Activated T-cell treated with anti-CD3 and anti-CD28 coated beads for 24 hours (primary cell): ENCODE measurements around the gene EZH1.
"Not testable (repeated sequence)": the region's sequence is repeated elsewhere in the genome, so short reads cannot be mapped to it uniquely, and the experiment has no call there.

Experiments used
- DNase-seq: peaks from one replicate; pipeline ENCODE4 v3.0.0-alpha.2; 2020; ENCODE audit warnings: low read depth

Gene EZH1

DNA sequence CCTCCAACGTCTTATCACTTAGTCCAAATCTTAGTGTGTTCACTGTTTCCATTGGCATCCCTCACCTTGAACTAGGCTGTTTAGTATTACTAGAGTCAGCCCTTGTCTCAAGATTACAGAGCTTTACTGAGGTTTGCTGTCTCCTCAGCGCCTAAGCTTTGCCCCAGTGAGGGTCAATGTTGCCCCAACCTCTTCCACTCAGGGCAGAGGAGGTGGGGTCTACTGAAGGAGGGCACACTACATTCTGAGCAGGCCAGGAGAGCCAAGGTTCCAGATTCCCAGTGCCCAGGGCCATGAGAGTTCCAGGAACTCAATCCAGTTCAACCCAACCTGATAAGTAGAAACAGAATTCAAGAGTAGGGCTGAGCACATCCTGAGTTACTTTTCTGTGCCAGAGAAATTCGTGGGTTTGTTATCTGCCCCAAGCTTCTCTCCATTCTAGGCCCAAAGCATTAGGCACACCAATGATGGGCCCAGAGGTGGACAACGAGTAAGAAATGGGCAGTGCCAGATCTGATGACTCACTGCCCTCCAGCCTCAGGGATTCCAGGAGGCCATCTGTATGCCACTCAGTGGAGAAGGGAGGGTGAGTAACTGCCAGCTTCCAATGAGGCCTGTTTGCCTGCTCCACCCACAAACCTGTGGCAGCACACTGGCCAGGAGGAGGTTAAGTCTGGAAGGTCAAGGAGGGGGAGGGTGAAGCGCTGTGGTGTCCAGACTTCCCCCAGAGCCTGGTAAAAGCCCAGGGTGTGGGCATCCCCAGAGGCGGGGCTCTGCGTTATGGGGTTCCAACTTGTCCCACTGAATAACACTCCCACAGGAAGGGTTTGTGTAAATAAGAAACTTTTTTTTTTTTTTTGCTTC lies 77.5 kb downstream of the EZH1 start:
- no peak for DNase-seq

DNA sequence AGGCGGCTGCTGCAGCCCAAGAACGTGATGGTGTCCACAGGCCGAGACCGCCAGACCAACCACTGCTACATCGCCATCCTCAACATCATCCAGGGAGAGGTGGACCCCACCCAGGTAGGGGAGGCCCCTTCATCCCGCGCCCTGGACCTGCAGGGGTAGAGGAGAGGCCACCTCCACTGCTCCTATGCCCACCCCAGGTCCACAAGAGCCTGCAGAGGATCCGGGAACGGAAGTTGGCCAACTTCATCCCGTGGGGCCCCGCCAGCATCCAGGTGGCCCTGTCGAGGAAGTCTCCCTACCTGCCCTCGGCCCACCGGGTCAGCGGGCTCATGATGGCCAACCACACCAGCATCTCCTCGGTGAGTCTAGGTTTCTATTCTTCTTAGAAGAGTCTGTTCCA lies 78.7 kb downstream of the EZH1 start:
- not testable (repeated sequence) for DNase-seq

DNA sequence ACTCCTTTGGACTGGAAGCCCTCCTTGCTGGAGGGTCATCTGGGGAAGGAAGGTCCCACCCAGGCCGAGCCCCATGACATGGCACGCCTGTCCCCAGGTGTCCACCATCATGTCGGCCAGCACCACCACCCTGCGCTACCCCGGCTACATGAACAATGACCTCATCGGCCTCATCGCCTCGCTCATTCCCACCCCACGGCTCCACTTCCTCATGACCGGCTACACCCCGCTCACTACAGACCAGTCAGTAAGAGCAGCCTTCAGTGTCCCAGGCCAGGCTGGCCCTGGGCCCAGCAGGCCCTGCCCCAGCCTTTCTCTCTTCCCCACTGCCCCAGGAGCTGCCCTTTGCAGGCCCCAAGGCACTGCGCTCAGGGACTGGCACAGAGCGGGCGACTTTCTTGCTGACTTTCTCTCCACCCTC lies 79.2 kb downstream of the EZH1 start:
- no peak for DNase-seq

DNA sequence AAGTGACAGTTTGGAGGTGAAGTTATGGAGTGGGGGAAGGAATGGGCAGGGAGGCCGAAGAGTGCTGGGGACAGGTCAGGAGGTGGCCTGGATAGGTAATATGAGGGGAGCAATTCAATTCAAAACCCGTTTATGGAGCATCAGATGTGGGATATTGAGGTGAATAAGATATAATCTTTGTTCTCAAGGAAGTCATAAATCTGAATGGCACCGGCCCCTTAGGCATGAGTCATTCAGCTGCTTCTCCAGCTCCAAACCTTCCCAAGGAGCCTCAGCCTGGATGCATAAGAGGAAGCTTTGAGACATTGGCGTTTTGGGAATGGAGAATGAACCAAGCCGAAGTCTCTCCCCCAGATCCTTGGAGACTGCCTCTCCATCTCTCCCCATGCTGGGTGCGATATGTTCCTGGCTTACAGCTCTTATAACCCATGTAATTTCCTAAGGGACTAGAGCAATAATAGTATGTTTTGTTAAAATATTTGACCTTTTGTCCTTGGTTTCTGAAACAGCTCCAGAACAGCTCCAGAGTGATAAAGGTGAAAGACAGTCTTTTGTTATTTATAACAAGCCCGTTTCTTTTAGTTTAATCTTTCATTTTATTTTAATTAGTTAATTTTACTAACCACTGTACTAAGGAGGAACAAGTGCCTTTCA lies 84.0 kb downstream of the EZH1 start:
- DNase-seq = no peak

DNA sequence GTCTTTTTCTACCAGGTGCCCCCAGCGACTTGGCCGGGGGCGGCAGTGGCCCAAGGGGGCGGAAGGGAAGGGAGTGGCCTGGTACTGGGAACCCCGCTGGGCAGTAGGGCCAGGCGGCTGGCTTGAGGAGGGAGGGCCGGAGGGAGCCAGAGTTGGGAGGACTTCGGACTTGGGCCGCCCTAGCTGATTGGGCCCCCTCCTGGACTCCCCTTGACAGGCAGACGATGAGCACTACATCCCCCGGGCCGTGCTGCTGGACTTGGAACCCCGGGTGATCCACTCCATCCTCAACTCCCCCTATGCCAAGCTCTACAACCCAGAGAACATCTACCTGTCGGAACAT lies 84.9 kb downstream of the EZH1 start:
- not testable (repeated sequence) for DNase-seq

DNA sequence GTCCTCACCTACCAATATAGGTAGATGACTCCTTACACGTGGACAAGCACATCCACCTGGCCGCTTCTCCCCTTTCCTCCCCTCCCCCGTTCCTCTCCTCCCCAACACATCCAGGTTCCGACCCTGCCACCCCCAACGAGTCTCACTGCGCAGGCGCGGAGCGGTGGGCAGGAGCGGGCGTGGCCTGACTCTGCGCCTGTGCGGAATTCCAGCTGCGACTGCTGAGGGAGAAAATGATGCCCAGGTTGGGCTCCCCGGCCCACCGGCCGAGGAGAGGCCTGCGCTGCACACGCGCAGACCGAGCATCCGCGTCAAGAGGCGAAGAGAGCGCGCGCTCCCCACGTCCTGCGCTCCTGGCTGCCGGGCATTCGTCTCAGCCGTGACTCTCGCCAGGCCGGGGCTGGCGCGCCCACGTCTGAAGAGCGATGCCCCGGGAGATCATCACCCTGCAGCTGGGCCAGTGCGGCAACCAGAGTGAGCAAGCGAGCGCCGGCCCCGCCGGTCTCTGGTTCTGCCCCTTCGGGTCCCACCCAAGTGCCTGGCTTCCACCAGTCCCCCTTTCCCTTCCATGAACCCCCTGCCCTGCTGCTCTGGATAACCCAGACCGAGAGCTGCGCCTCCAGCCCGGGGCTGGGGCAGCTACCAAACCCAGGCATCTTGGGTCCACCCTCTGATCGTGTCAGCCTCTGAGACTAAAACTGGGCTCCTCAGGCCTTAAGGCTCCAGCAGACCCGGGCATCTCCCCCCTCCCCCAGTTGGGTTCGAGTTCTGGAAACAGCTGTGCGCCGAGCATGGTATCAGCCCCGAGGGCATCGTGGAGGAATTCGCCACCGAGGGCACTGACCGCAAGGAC lies 85.5 kb downstream of the EZH1 start, which contains the start of gene TUBG2:
Gene TUBG2, plus strand, starts transcription at position 206 of the 853 bp plus-strand sequence. Its CDS starts 220 bp downstream, at position 426.
- peak; percentile 79 for DNase-seq

DNA sequence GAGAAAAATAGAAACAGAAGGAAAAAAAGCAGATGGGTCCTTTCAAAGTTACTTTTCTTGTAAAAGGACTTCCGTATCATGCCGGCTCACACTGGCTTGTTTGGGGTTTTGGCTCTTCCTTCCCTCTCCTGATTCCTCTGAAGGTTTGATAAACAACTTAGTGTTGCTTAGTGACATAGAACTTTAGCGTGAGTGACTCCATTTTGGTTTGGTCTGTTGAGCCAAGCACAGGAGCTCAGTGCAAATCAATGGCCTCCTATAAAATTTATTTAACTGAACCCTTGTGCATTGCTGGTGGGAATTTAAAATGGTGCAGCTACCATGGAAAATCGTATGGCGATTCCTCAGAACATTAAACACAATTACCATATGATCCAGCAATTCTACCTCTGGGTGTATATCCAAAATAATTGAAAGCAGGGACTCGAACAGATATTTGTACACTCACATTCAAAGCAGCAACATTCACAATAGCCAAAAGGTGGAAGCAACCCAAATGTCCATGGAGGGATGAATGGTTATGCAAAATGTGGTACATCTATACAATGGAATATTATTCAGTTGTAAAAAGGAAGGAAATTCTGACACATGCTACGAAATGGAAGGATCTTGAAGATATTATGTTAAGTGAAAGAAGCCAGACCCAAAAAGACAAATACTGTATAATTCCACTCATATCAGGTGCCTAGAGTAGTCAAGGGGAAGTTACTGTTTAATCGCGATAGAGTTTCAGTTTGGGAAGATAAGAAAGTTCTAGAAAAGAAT lies 86.8 kb downstream of the EZH1 start:
- DNase-seq = no peak

DNA sequence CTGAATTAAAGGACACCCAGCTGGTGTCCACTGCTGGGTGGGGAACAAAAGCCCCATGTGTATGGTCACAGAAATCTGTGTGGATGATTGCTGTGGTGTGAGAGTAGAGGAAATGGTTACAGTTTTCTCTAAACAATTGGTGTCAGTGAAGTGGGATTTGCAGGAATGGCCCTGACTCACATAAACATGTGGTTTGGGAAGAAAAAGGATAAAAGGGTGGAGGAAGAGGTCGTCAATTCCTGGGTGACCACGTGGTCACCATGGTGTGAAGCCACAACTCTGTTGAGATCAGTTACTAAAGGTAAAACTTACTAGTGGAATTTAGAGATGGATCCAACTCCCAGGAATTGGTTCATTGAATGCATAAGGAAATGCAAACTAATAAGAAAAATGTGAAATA lies 89.3 kb downstream of the EZH1 start:
- DNase-seq = no peak

DNA sequence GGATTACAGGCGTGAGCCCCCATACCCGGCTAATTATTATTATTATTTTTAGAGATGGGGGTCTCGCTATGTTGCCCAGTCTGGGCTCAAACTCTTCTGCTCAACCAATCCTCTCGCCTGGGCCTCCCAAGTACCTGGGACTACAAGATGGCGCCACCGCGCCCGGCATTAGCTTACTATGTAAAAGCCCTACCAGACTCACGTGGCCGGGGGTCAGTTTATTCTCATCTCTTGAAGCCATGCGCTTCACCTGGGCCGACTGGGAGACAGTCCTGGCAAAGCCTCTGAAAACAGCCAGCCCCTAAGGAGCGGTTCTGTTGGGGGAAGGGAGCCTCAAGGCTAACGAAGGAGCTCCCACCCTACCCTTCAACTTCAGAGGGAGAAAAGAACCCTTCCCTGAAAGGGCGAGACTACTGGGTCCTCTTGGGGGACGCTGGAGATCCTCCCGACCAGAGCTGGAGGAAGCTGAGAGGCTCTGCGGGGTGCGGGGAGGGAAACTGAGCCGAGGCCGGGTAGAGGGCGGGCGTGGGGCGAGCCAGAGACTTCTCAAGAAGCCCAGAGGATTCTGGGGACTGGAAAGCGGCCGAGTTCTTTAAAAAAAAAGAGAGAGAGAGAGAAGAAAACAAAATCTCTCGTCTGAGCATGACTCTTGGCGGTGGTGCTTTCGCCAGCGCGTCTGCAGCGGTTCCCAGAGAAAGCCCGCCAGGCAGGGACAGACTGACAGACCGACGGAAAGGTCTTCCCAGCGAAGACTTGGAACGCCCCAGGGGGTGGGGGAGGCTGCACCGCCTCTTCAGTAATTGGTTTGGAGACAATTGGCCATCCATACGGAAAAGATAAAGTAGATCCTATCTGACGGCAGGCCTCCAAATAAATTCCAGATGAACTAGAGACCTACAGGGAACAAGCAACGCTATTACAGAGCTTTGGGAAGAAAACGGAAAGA lies 91.4 kb downstream of the EZH1 start:
- DNase-seq = no peak

DNA sequence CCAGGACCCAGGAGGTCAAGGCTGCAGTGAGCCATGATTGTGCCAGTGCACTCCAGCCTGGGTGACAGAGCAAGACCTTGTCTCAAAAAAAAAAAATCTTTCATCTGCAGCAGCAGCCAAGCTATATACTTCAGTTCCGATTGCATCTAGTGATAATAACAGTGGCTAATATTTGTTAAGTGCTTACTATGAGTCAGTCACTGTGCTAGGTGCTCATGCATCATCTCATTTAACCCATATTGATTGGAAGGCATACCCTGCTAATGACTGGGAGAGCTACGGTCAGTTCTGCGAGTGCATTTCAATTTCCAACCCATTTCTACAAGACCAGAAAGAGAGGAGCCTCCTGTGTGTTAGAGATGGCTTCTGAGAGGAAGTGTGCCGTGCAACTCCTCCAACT lies 93.4 kb downstream of the EZH1 start:
- DNase-seq = no peak
